ENCODE measurements around the gene THADA.

- TF ChIP-seq CTCF (conservative IDR thresholded peaks at IDR 0.05 in 1 of 2, IDR thresholded peaks at IDR 0.05 in 1 of 2; ENCODE audit: low read depth in 1 of 2, low read length in 2 of 2): no peak
- no peak for TF ChIP-seq EZH2 (IDR thresholded peaks at IDR 0.05; ENCODE audit: low read length, missing control alignments)
Measured at GRCh38 chr2:43280994-43281393, 314.8 kb downstream of the THADA start.
